HG03066 (cell line): Measurements from ENCODE around the gene BABAM2.
"Not testable (repeated sequence)": the region's sequence is repeated elsewhere in the genome, so short reads cannot be mapped to it uniquely, and the experiment has no call there.

ENCODE experiments used
- ATAC-seq: cut with Tn5 transposase; IDR thresholded peaks from one replicate; pipeline ENCODE4 v1.9.1; 2021; ENCODE audit warnings: low read depth; ENCODE audit not compliant: unreplicated experiment

Gene BABAM2

DNA sequence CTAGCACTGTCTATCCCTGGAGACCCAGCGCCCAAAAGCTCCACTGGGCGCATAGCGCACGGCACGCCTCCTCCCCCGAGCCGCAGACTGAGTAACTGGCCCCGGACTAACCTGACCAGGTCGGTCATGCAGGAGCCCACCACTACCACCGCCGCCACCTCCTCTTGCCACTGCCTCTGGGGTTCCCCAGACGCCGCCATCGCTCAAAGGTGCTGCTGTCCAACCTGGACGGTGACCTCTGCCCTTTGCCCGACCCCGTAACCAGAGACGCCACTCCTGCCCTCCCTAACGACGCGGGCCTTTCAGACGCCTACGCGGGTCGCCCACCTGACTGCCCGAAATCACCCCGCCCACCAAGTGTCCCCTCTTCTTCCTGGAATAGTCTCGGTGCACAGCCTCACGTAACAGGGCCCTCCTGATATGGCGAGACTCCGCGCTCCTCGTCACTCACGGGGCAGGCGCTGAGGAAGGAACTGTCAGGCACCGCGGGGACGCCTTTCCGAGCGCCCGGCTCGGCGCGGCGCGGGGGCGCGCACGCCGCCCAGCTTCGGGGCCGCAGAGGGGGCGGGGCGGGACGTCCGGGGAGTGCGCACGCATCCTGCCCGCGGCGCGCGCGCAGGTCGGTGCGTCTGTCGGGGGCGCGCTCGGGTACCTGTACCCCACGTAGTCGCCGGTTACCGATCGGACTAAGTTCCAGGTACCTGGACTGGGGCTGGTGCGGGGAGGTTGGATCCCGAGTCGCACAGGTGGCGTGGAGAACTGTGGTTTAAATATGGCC, at the start of gene BABAM2, which contains the start of gene RBKS:
Gene BABAM2 (plus strand): TSS at position 584 of the 778 bp plus-strand sequence. CDS start 3,828 bp downstream, outside the sequence.
Gene RBKS (minus strand): TSS at position 242 of the 778 bp plus-strand sequence. CDS start 42 bp downstream, at position 200.
- ATAC-seq: peak; percentile 66

DNA sequence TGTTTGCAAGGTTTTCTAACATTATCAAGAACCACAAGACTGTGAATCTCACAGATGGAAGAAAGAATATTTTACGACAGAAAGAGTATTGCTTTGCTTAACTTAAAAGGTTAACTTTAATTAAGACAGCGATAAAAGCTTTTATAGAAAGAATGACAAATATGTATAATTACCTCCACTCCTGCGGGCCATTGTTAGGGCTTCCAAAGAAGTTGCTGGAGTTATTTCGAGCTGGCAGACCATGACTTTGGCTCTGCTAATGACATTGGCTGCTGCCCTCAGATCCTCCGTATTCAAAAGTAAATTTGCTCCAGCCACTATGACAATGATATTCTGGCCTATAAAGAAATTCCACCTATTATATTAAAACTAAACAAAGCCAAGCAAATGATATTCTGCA, 47.6 kb upstream of the BABAM2 start:
- no peak for ATAC-seq

DNA sequence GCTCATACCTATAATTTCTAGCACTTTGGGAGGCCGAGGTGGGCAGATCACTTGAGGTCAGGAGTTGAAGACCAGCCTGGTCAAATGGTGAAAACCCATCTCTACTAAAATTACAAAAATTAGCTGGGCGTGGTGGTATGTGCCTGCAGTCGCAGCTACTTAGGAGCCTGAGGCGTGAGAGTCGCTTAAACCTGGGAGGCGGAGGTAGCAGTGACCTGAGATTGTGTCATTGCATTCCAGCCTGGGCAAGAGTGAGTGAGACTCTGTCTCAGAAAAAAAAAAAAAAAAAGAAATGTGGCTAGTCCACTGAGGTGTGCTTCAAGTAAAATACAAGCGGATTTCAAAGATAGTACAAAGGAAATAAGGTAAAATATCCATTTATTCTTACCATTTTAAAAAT, 46.5 kb upstream of the BABAM2 start:
- no peak for ATAC-seq

DNA sequence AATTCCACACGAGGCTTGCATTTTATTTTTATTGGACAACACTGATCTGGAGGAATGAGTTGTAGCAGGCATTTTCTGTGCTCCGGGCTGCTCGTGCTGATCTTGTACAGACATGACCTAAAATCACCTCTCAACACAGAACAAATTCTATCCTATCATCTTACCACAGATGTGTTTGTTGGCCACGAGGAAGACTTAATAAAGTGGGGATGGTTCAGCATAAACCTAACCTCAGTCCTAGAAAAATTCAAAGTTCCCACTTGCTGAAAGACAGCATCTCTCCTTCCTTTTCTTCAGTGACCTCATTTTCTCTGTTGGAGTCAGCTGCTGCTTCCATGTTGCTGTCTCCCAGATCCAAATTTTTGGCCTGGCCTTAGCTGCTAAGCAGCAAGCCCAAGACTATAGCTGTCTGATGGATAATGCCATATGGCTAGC, 45.7 kb upstream of the BABAM2 start:
- ATAC-seq: no peak

DNA sequence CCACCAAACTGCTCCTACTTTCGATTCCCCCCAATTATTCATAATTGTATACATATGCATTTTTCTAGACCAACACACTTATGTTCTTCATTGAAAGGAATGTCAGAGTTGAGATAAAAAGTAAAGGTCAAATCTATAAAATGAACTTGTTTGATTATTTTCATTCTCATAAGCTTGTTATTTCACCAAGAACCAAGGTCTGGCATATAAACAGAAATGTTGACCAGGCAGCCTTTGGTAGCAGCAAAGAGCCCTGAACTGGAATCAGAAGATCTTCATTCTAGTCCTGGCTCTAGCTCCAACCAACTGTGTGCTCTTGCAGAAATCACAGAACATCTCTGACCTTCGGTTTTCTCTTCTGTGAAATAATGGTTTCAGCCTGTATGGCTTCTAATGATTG, 43.2 kb upstream of the BABAM2 start:
- ATAC-seq: no peak

DNA sequence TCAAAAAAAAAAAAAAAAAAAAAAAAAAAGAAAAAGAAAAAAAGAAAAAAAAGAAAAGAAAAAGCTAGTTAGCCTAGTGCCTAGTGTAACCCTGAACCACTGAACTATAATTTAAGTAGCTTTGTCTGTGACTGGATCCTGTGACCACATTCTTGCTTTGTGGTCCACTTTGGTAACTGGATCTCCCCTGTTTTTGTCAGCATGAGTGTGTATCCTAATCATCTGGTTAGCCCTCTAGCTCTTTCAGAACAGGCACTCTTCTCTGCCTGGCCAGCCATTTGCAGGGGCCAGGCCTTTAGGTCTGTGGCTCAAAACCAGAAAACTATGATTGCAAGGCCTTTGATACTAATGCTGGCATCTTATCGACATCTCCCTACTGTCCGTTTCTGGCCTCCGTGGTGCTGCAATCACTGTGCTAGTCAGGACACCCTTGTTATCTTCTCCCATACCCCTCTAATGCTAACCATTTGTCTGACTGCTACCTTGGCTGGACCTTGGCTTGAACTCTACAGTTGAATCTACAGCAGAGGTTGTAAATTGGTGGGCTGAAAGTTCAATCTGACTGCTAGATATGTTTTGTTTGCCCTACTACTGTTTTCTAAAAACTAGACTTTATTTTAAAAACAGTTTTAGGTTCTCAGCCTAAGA, 40.8 kb upstream of the BABAM2 start:
- ATAC-seq: no peak

DNA sequence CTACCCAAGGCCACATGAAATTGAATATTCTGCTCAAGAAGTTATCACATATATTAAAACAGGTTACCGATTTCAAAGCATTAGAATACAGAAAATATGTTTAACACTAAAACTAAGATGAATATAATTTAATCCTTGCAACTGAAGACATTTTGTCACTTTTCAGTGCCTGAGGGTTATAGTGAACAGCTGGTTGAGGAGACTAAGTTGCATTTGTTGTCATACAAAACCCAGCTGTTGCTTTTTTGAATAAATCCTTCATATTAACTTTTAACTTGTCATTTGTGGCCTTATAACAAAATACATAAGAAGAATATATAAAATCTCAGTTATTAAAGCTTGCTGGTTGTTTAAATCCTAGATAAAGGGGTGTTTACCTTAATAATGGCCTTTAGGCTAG, 37.8 kb upstream of the BABAM2 start:
- ATAC-seq: no peak

DNA sequence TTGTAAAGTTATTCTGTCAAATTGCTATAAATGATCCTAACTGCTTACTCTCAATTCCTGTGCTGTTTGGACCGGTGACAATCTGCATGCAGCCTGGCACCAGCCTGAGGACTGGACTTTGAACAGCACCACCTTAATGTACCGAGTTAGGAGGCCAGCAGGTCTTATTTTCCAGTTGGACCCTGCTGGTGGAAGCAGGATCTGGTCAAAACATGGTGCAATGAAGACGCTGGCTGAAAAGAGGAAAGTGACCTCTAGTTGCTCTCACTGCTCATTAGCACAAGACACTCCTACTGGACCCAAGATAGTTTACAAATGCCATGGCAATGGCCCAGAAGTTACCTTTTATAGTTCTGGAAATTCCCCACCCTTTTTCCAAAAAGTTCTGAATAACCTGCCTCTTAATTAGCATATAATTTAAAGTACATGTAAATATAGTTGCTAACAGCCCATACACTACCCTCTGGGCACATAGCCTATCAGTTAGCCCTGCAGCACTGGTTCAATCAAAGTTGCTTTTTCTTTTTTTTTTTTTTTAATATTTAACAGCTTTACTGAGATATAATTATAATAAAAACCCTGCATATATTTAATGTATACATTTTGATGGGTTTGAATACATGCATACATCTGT, 36.2 kb upstream of the BABAM2 start:
- ATAC-seq: no peak

DNA sequence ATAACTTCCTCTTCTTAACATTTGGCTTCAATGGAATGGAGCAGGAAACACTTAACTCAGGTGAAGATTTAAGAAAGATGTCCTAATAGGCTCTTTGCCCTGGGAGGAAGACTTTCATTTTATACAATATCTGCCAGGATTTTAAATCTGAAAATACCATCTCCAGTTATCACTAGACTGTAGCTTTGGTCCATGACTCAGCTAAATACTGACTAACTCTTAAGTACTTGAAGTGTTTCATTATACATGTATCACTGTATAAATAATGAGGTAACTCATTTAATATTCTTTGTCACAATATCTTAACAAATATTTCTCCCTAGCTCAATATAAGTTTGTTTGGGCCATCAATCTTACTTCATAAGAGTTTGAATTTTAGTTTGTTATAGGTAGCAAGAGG, 35.1 kb upstream of the BABAM2 start:
- ATAC-seq: no peak

DNA sequence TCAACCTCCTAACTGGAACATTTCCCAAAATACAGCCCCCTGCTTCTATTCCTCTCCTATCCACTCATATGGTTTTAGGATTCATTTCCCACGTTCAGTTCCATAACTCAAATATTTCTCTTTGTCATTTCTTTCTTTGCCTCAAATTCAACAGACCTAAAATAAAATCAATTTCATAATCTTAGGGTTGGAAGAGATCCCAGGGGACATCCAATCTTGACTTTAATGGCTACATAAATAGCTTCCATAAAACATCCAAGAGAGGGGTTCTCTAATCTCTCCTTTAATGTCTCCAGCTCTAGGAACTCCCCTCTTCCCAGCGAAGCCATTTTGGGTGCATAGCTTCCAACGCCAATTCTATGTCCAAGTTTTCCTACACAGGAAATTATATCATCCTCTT, 34.1 kb upstream of the BABAM2 start:
- ATAC-seq: no peak

DNA sequence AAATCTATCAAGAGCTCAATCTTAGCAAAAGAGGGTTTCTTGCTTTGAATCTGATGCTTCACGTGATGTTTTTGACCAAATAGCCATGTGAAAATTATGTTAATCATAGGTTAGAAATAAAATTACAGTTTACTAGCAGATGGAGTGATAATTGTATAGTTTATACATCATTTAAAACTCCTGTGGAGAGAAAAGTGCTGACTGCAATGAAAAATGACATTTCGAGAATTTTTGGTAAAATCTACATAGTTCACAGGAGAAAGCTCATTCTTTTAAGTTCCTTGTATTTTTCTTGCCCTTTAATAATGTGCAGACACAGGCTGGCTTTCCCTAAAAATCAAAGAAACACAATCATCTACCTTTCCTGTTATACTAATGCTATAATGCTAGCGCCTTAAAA, 33.6 kb upstream of the BABAM2 start:
- ATAC-seq: no peak

DNA sequence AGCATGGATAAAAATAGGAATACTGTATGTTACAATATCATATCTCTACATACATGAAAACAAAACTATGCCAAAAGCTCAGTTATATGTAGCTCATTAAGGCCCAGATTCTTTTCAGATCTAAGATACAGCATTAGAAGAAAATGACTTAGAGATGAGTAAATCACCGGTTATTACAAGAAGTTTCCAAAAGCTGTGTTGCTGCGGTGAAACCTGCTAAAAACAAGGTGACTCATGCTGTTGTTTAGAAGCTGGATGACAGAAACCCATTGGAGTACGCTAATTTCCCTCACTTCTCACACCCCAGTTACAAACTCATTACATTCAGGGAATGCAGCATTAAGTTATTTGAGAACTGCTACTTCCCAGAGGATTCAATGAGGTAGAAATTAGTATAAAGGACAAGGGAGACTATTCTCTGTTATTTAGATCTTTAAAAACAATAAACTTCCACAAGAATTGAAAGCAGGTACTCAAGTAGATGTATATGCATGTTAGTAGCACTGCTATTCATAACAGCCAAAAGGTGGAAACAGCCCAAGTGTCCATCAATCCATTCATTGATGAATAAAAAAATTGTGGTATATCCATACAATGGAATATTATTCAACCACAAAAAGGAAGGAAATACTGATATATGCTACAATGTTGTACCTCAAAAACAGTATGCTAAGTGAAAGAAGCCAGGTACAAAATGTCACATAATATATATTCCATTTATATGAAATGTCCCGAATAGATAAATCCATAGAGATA, 32.9 kb upstream of the BABAM2 start:
- no peak for ATAC-seq

DNA sequence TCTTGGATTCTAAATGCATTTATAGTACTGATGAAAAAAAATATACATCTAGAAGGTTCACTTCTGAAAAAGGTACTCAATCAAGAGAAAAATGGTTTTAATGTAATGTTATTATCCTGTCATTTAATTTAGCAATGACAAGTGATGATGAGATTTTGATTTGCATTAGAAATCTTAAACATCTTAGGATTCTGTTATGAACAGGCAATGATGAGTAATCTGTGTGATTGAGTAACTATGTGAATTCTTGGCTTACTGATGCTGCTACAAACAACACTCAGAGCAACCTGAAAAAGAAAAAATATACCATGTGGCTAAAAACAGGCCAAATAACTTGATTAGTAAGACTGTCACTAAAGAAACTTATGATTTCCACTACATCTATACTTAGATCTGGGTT, 30.4 kb upstream of the BABAM2 start:
- ATAC-seq: no peak

DNA sequence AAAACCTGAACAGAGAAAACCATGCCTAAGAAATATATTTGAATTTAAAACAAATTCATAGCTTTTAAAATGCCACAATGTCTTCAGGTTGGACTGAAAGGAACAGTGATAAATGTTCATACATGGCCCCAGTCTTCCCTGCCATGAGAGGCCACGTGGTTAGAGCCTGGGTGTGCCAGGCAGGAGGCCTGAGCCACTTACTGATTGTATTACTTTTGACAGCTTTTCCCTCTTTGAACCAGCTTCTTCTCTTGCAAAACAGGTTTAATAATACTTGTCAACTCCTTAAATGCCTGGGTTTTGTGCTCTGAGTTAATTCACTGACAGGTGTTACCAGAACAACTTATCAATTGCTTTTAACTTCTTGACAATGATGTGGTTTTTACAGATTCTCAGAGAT, 27.4 kb upstream of the BABAM2 start:
- no peak for ATAC-seq

DNA sequence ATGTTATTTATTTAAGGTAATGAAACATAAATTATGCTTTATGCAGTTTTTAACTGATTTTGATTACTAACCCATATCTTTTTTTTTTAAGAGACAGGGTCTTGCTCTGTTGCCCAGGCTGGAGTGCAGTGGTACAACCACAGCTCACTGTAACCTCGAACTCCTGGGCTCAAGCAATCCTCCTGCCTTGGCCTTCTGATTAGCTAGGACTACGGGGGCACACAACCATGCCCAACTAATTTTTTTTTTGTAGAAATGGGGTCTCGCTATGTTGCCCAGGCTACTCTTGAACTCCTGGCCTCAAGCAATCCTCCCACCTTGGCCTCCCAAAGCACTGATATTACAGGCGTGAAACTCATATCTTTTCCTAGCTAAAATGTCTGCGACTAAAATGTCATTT, 26.6 kb upstream of the BABAM2 start:
- ATAC-seq: not testable (repeated sequence)

DNA sequence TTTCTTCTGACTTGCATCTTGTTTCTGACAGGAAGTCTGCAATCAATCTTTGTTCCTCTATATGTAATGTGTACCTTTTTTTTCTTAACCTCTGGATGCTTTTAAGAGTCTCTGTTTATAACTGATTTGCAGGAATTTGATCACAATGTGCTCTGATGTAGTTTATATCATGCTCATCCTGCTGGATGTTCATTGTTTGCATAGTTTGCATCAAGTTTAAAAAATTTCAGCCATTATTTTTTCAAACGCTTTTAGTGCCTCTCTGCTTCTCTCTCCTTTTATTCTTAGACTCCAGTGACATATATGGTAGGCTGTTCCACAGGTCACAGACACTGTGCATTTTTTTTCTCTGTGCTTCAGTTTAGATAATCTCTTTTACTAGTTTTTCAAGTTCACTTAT, 24.3 kb upstream of the BABAM2 start:
- ATAC-seq: no peak

DNA sequence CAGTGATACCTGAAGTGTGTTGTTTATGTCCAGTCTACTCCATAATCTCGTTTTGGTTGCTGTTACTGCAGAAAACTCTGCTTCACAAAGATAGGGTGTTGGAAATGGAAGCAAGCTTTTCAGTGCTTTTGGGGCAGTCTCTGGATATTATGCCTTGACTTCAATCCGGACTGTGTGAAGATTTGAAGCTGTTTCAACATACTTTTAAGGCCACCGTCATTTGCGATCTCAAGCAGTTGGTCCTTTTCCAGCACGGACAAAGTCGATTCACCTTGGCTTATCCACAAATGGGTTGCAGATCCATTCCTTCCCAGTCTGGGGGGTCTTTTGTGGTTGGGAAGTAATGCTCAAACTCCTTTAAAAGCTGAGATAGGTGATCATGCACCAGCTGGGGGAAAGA, 20.8 kb upstream of the BABAM2 start:
- no peak for ATAC-seq

DNA sequence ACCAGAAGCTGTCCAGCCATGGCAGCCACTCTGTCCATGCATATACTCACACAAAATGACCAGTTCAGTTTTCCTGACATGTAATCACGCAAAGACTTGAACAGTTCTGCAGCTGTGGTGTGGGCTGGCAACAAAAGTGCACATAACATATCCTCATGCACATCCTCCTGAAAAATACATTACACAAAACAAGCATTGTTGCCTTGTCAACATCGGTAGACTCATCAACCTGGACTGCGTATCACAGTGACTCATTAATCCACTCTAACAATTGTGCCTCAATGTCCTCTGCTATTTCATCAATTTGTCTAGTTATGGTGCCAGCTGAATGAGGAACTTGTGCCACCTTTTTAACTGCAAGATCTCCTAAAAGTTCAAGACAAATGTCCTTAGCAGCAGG, 19.8 kb upstream of the BABAM2 start:
- no peak for ATAC-seq

DNA sequence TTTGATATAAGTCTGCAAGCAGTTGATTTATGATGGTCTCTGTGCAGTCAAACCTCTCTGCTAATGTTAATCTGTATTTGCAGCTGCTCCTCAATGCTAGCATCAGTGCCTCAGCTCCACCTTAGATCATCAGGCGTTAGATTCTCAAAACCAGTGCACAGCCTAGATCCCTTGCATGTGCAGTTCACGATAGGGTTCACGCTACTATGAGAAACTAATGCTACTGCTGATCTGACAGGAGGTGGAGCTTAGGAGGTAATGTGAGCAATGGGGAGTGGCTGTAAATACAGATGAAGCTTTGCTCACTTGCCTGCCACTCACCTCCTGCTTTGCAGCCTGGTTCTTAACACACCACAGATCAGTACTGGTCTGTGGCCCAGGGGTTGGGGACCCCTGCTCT, 18.7 kb upstream of the BABAM2 start:
- ATAC-seq: no peak

DNA sequence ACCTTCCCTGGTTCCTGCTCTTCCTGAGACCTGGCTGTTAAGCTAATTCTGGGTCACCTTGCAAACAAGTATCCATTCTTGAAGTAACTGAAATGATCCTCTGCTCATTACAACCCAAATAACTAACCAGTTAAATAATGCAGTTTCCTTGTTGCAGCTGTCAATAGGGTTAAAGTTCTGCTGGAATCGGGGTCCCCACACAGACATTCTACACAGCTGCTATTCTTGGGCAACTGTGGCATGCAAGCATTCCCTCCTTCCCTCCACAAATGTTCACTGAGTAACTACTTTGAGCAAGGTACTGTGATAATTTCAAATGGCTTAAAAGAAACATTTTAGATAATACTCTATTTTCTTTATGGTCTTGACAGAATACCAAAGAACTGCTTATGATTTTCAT, 17.4 kb upstream of the BABAM2 start:
- ATAC-seq: no peak
